ENCODE results near the gene PSAT1. TPM values are rescaled to one million over a fixed set of nuclear protein-coding genes. Genes with fewer than 3 reads are reported as not detected.

PSAT1 gene
- total RNA-seq, 1 experiment from 2014 or later = 112 TPM

- no peaks in the 10 kb centered on the region for H3K4me1 ChIP-seq
- H3K36me3 ChIP-seq (ENCODE audit: control insufficient read depth, insufficient read depth, low read length) = no peaks in the 10 kb centered on the region
- Mint-ChIP-seq H3K9me3 (ENCODE audit: unreplicated experiment) (no peaks in the 10 kb centered on the region), H3K36me3 (ENCODE audit: insufficient read depth, unreplicated experiment) (peaks cover 61% of the 10 kb centered on the region), H3K4me3 (ENCODE audit: unreplicated experiment) (no peak overlapping the region), H3K27me3 (ENCODE audit: insufficient read depth, unreplicated experiment) (no peaks in the 10 kb centered on the region), H3K4me1 (ENCODE audit: low read depth, unreplicated experiment) (no peaks in the 10 kb centered on the region), H3K27ac (ENCODE audit: unreplicated experiment) (no peak overlapping the region)
- POLR2A ChIA-PET = no interaction called here
- no peaks in the 10 kb centered on the region for H3K9me3 ChIP-seq
- DNase-seq = no peak
- CTCF ChIA-PET = no interaction called here
- H3K27me3 ChIP-seq (replicated peaks; ENCODE audit: control insufficient read depth, insufficient read depth, low read length) = no peaks in the 10 kb centered on the region
- intact Hi-C loops (cut with micrococcal nuclease; ENCODE audit: unreplicated experiment) = no loop called here
- TF ChIP-seq, protein P1, sequence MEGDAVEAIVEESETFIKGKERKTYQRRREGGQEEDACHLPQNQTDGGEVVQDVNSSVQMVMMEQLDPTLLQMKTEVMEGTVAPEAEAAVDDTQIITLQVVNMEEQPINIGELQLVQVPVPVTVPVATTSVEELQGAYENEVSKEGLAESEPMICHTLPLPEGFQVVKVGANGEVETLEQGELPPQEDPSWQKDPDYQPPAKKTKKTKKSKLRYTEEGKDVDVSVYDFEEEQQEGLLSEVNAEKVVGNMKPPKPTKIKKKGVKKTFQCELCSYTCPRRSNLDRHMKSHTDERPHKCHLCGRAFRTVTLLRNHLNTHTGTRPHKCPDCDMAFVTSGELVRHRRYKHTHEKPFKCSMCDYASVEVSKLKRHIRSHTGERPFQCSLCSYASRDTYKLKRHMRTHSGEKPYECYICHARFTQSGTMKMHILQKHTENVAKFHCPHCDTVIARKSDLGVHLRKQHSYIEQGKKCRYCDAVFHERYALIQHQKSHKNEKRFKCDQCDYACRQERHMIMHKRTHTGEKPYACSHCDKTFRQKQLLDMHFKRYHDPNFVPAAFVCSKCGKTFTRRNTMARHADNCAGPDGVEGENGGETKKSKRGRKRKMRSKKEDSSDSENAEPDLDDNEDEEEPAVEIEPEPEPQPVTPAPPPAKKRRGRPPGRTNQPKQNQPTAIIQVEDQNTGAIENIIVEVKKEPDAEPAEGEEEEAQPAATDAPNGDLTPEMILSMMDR (IDR thresholded peaks at IDR 0.05; ENCODE audit: insufficient read depth in 1 of 2, low read depth in 1 of 2, low read length in 1 of 2, severe bottlenecking in 1 of 2, unreplicated experiment in 1 of 2) = no peak
- no peak overlapping the region for H3K4me3 ChIP-seq (ENCODE audit: low read depth, low read length)
- no TSS peak for BruUV-seq (replicated peaks)
Measured at GRCh38 chr9:78319197-78320029, 22.5 kb downstream of the PSAT1 start.

DNA sequence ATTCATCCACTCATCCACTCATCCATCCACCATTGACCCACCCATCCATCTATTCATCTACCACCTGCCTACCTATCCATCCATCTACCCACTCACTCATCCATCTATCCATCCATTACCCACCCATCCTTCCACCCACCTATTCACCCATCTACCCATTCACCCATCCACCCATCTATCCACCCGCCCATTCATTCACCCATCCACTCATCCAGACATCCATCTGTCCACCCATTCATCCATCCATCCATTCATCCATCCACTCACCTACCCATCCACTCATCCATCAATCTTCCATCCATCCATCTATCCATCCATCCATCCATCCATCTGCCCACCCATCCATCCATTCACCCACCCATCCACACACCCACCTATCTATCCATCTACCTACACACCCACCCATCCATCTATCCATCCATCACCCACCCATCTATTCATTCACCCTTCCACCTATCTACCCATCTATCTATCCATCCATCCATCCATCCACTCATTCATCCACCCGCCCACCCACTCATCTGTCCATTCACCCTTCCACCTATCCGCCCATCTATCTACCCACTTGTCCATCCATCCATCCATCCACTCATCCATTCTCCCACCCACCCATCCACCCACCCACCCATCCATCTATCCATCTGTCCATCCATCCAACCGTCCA, 23.2 kb downstream of the PSAT1 start:
- no peak for DNase-seq
- Mint-ChIP-seq H3K27ac (ENCODE audit: unreplicated experiment) (no peak overlapping the region), H3K27me3 (ENCODE audit: insufficient read depth, unreplicated experiment) (no peaks in the 10 kb centered on the region), H3K4me3 (ENCODE audit: unreplicated experiment) (no peak overlapping the region), H3K4me1 (ENCODE audit: low read depth, unreplicated experiment) (no peaks in the 10 kb centered on the region), H3K9me3 (ENCODE audit: unreplicated experiment) (no peaks in the 10 kb centered on the region), H3K36me3 (ENCODE audit: insufficient read depth, unreplicated experiment) (peaks cover 60% of the 10 kb centered on the region)
- TF ChIP-seq, protein P1 (IDR thresholded peaks at IDR 0.05; ENCODE audit: insufficient read depth in 1 of 2, low read depth in 1 of 2, low read length in 1 of 2, severe bottlenecking in 1 of 2, unreplicated experiment in 1 of 2) = no peak
- Histone ChIP-seq H3K9me3 (no peaks in the 10 kb centered on the region), H3K36me3 (ENCODE audit: control insufficient read depth, insufficient read depth, low read length) (no peaks in the 10 kb centered on the region), H3K4me1 (no peaks in the 10 kb centered on the region), H3K4me3 (ENCODE audit: low read depth, low read length) (no peak overlapping the region), H3K27me3 (replicated peaks; ENCODE audit: control insufficient read depth, insufficient read depth, low read length) (no peaks in the 10 kb centered on the region)
- BruUV-seq (replicated peaks) = no TSS peak
- CTCF ChIA-PET = no interaction called here
- POLR2A ChIA-PET = no interaction called here
- intact Hi-C loops (cut with micrococcal nuclease; ENCODE audit: unreplicated experiment) = no loop called here

DNA sequence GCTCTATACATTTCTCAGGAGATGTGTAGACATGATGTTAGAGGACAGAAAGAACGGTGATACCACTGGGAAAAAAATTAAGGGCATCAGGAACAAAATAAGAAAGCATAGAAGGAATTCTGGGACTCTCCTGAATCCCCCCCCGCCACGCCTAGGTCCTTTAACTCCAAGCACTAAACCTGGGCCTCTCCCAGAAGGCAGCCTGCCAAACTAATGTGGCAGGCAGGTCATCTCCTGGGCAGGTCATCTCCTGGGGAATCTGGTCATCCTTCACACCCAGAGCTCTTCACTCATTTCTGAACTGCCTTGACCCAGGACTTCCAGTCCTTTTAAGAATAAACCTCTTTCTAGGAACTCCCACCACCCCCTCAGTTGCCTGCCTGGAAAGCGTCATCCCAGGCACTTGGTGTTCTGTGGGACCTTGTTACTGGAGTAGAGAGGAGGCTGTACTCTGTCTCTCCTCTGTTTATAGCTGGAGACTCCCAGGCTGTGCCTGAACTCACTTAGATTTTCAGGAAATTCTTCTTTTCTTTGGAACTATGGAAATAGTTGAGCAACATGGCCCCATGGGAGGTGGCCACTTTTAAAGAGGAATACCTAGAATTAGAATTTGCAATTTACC, 24.1 kb downstream of the PSAT1 start:
- no peaks in the 10 kb centered on the region for H3K9me3 Mint-ChIP-seq (ENCODE audit: unreplicated experiment)
- H3K4me3 Mint-ChIP-seq (ENCODE audit: unreplicated experiment) = no peak overlapping the region
- intact Hi-C loops (cut with micrococcal nuclease; ENCODE audit: unreplicated experiment) = no loop called here
- Histone ChIP-seq H3K36me3 (ENCODE audit: control insufficient read depth, insufficient read depth, low read length) (no peaks in the 10 kb centered on the region), H3K4me1 (no peaks in the 10 kb centered on the region), H3K9me3 (no peaks in the 10 kb centered on the region), H3K27me3 (replicated peaks; ENCODE audit: control insufficient read depth, insufficient read depth, low read length) (no peaks in the 10 kb centered on the region), H3K4me3 (ENCODE audit: low read depth, low read length) (no peak overlapping the region)
- TF ChIP-seq, protein P1 (IDR thresholded peaks at IDR 0.05; ENCODE audit: insufficient read depth in 1 of 2, low read depth in 1 of 2, low read length in 1 of 2, severe bottlenecking in 1 of 2, unreplicated experiment in 1 of 2) = no peak
- H3K27ac Mint-ChIP-seq (ENCODE audit: unreplicated experiment) = no peak overlapping the region
- no TSS peak for BruUV-seq (replicated peaks)
- no peak for DNase-seq
- POLR2A ChIA-PET = no interaction called here
- no peaks in the 10 kb centered on the region for H3K4me1 Mint-ChIP-seq (ENCODE audit: low read depth, unreplicated experiment)
- H3K36me3 Mint-ChIP-seq (ENCODE audit: insufficient read depth, unreplicated experiment) = peaks cover 63% of the 10 kb centered on the region
- H3K27me3 Mint-ChIP-seq (ENCODE audit: insufficient read depth, unreplicated experiment) = no peaks in the 10 kb centered on the region
- CTCF ChIA-PET = no interaction called here

All from Caco-2 (cell line).